RWPE1 (cell line): ENCODE results near the gene VASP.

Experiments
- CTCF ChIA-PET: fragments of 350-600 bp; sonication (Branson Sonifier 250); formaldehyde crosslinking; extraction: SDS; loops from one replicate; lab custom pipeline; 2021; lab: Yijun Ruan, JAX
- POLR2A ChIA-PET: fragments of 400-600 bp; formaldehyde crosslinking; extraction: SDS; loops from one replicate; lab custom pipeline; 2020; ENCODE audit warnings: antibody characterized with exemption; ENCODE audit not compliant: low non-redundant PET; lab: Yijun Ruan, JAX
- DNase-seq: peaks from one replicate; pipeline ENCODE4 v3.0.0; 2012; ENCODE audit warnings: low spot score
- H3K27ac ChIP-seq: fragments of 450-650 bp; 2 replicates; pipeline ENCODE4 v1.5.1; 2017
- TF ChIP-seq, protein P1 (sequence below): fragments of 450-650 bp; conservative IDR thresholded peaks from 2 replicates; pipeline ENCODE4 v1.5.1; 2017; ENCODE audit warnings: low read depth, mild to moderate bottlenecking

VASP gene

GRCh38 chr19:45492627-45493470 lies 14.4 kb upstream of the VASP start:
- POLR2A ChIA-PET = no interaction called here
- H3K27ac ChIP-seq = peak overlapping the region; percentile 26; the same call in 1 of the 2 replicates
- no peak for DNase-seq
- CTCF ChIA-PET = no interaction called here
- TF ChIP-seq, protein P1, sequence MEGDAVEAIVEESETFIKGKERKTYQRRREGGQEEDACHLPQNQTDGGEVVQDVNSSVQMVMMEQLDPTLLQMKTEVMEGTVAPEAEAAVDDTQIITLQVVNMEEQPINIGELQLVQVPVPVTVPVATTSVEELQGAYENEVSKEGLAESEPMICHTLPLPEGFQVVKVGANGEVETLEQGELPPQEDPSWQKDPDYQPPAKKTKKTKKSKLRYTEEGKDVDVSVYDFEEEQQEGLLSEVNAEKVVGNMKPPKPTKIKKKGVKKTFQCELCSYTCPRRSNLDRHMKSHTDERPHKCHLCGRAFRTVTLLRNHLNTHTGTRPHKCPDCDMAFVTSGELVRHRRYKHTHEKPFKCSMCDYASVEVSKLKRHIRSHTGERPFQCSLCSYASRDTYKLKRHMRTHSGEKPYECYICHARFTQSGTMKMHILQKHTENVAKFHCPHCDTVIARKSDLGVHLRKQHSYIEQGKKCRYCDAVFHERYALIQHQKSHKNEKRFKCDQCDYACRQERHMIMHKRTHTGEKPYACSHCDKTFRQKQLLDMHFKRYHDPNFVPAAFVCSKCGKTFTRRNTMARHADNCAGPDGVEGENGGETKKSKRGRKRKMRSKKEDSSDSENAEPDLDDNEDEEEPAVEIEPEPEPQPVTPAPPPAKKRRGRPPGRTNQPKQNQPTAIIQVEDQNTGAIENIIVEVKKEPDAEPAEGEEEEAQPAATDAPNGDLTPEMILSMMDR = no peak

DNA sequence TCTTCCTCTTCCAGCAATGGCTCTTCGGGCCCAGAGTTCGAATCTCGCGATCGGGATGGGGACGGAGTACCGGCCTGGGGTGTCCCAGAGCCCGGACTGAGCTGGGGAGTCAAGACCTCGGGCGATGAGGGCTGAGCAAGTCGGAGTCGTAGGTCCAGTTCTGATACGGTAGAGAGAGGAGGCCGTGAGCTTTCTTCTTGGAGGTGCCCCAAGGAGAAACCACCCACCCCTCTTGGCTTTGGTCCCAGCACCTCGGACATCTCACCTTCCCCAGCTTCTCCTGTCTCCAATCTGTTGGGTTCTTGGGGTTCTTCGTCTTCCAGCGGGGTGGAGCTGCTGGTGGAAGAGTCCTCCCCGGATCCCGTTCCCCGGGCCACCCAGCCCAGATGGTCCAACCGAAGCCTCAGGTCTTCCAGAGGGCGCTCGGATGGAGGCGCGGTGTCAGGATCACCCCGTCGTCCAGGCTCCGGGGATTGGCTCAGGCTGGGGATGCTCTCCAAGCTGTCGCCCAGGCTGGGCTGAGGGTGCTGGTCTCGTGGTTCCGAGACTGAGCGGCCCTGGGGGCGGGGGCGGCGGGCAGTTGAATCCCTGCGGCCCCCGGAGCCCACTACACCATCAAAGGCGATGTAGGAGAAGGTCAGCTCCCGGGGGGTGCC lies 12.9 kb upstream of the VASP start:
- ChIA-PET POLR2A (no interaction called here), CTCF (interaction anchor here (0.6 to 1.5 kb wide), 6 partner anchors 9 to 157 kb away, joined by 3 to 11 read pairs (median 5); no protein-coding TSS in a partner anchor)
- TF ChIP-seq, protein P1 = no peak
- H3K27ac ChIP-seq = no peak overlapping the region
- no peak for DNase-seq

- H3K27ac ChIP-seq = no peak overlapping the region
- POLR2A ChIA-PET = no interaction called here
- DNase-seq = no peak
- CTCF ChIA-PET = interaction anchor here (1.1 to 2.1 kb wide), 6 partner anchors 8 to 56 kb away, joined by 3 to 15 read pairs (median 8); no protein-coding TSS in a partner anchor
- TF ChIP-seq, protein P1 = no peak
Observed at GRCh38 chr19:45495178-45495577, 12.1 kb upstream of the VASP start.

- ChIA-PET CTCF (interaction anchor here (2.1 kb wide), 1 partner anchor 11 kb away, joined by 15 read pairs; no protein-coding TSS in a partner anchor), POLR2A (interaction anchor here (0.5 kb wide), 1 partner anchor 19 kb away, joined by 8 read pairs; no protein-coding TSS in a partner anchor)
- peak overlapping the region; percentile 64 for H3K27ac ChIP-seq
- no peak for DNase-seq
- TF ChIP-seq, protein P1 = no peak
Observed at GRCh38 chr19:45496349-45496953, 10.8 kb upstream of the VASP start.

DNA sequence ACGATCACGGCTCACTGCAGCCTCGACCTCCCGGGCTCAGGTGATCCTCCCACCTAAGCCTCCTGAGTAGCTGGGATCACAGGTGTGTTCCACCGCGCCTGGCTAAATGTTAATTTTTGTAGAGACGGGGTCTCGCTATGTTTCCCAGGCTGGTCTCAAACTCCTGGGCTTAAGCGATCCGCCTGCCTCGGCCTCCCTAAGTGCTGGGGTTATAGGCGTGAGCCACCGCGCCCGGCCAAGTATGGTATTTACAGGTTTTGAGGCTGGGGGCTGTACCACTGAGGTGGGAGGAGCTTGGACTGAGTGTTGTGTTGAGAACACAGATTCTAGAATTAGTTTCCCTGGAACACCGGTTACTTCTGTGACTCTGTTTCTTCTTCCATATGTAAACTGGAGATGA lies 9.5 kb upstream of the VASP start:
- CTCF ChIA-PET = interaction anchor here (0.6 to 1.8 kb wide), 4 partner anchors 58 to 353 kb away, joined by 4 to 5 read pairs (median 4); no protein-coding TSS in a partner anchor
- TF ChIP-seq, protein P1 = no peak
- POLR2A ChIA-PET = interaction anchor here (0.6 kb wide), 1 partner anchor 119 kb away, joined by 3 read pairs; no protein-coding TSS in a partner anchor
- no peak for DNase-seq
- no peak overlapping the region; the same call in 1 of the 2 replicates for H3K27ac ChIP-seq
